Subcutaneous adipose tissue (tissue), 4 donors: ENCODE results near the gene GMFB. TPM values are rescaled to one million over a fixed set of nuclear protein-coding genes. Genes with fewer than 3 reads are reported as not detected.

Experiments used
- total RNA-seq, 4 donors: library from RNA; depleted of rRNA; stranded (reverse); fragments of >200 nt; gene quantifications; one replicate each; pipeline ENCODE4 v1.1.0, GENCODE V29; 2016
- TF ChIP-seq, protein P1 (sequence below): fragments of 450-650 bp; IDR thresholded peaks from one replicate; pipeline ENCODE4 v1.5.1; 2016; ENCODE audit warnings: low read depth, mild to moderate bottlenecking, control low read depth, antibody characterized with exemption, moderate library complexity

The GMFB gene
- total RNA-seq, 4 donors from 2014 or later: 35.8 to 100 (median 85.5) TPM

DNA sequence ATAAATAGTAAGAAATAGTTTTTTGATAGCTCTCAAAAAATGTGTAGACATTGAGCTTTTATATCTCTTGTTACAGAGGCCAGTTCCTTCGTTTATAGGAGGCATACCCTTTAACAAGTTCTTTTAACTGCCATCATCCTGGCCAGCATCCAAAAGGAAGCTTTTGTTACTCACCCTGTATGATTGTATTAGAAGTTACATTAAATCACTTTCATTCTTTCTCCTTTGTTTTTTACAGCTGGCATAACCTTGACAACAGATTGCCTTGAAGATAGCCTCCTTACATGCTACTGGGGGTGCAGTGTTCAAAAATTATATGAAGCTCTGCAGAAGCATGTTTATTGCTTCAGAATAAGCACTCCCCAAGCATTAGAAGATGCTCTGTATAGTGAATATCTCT is 41.0 kb upstream of the GMFB start:
- TF ChIP-seq, protein P1, sequence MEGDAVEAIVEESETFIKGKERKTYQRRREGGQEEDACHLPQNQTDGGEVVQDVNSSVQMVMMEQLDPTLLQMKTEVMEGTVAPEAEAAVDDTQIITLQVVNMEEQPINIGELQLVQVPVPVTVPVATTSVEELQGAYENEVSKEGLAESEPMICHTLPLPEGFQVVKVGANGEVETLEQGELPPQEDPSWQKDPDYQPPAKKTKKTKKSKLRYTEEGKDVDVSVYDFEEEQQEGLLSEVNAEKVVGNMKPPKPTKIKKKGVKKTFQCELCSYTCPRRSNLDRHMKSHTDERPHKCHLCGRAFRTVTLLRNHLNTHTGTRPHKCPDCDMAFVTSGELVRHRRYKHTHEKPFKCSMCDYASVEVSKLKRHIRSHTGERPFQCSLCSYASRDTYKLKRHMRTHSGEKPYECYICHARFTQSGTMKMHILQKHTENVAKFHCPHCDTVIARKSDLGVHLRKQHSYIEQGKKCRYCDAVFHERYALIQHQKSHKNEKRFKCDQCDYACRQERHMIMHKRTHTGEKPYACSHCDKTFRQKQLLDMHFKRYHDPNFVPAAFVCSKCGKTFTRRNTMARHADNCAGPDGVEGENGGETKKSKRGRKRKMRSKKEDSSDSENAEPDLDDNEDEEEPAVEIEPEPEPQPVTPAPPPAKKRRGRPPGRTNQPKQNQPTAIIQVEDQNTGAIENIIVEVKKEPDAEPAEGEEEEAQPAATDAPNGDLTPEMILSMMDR: no peak

DNA sequence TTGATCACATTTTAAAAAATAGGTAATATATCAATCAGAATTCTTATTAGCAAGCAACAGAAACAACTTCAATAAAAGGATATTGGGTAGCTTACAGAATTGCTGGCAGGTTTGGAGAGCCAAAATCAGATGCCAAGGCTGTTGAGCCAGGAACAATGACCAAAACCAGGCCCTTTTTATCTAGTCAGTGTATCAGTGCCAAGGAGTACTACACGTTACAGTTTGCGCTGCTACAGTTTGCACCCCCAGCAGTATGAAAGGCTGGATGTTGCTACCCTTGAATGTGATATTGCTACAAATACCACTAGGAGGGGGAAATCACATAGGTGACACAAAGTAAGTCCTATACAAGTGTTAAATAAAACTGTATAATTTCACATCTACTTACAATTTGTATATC is 40.2 kb upstream of the GMFB start:
- TF ChIP-seq, protein P1: no peak

DNA sequence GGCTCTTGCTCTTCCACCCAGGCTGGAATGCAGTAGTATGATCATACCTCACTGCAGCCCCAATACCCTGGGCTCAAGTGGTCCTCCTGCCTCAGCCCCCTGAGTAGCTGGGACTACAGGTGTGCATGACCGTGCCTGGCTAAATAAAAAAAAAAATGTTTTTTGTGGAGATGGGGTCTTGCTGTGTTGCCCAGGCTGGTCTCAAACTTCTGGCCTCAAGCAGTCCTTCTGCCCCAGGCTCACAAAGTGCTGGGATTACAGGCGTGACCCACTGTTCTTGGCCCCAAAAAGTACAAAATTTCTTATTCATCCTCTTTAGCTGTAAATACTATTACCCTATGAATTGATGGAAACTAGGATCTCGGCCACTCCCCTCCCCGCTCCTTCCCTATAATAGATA is 35.6 kb upstream of the GMFB start:
- TF ChIP-seq, protein P1: no peak

DNA sequence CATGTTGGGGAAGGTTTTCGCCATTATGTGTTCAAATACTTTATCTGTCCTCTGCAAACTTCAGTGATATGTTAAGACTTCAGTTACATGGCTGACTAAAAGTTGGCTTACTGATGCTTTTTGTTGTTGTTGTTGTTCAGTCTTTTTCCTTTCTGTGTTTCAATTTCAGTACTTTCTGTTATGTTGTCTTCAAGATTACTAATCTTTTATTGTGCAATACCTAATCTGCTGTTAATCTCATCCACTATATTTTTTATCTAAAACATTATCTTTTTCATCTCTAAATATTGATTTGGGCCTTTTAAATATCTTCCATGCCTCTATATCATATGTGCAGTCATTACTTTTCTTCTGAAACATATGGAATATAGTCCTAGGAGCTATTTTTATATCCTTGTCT is 27.9 kb upstream of the GMFB start:
- TF ChIP-seq, protein P1: no peak

DNA sequence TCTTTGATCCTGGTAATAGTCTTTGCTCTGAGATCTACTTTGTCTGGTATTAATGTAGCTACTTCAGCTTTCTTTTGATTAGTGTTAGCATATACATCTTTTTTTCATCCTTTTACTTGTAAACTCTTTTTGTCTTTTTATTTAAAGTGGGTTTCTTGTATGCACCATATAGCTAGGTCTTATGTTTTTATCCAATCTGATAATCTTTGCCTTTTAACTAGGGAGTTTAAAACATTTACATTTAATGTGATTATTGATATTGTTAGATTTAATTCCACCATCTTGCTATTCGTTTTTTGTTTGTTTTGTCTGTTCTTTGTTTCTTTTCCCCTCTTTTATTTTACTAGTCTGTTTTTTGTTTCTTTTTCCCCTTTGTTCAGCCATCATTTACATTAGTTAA is 26.9 kb upstream of the GMFB start:
- TF ChIP-seq, protein P1: no peak

DNA sequence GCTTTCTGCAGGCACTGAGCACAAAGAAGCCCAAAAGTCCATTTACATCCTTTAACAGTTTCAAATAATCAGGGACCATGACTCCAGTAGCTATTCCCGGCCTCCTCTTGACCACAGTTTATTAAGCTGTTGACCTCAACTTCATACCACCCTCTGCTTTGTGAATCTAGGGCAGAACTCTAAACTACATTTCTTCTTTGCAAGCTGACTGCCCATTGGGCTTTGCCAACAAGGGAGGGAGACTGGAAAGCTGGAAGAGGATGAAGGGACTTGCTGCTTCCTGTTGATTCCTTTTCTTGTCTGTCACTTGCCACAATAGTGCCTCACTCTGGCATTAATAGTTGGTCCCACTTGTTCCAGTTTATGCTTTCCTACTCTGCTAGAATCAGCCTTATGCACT is 23.6 kb upstream of the GMFB start:
- TF ChIP-seq, protein P1: no peak

DNA sequence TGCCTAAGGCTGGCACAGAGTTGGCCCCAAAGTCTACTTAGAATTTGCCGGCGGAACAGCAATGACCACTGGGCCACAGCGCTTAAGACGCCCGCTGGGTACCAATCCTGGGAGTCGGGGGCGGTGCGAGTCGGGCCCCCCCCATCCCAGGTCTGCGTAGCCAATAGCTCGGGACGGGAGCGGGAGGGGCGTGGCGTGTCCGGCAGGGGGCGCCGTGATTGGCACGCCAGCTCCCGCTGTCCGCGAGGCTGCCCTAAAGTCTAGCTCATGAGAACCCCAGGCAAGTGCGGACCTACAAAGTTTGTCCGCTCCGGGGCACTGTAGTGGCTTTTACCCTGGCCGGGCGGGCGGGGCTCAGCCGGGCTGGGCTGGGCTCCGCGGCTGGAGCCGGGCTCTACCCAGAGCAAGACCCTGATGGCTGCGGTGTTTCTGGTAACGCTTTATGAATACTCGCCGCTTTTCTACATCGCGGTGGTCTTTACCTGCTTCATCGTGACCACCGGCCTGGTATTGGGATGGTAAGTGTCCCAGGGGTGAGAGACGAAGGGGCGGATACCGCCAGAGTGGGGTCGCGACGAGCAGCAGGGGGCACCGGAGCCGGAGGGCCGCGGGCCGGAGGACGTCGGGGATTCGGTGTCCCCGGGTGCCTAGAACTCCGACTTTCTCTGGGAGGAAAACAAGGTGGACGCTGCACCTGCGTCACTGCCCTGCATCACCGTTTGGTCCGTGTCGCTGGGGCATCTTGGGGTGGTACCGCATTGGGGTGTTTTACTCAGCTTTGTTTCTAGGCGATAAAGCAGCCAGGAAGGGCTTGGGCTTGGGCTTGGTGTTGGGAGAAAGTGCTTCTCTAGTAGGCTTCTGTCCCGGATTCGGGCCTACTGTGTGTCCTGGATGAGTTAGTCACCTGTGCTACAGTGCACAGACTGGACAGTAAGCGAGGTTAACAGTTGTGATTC is 21.0 kb upstream of the GMFB start, which contains the start of gene CGRRF1:
CGRRF1 (plus strand) TSS at position 361 of the 956 bp plus-strand sequence; CDS start at position 415, 54 bp downstream.
- TF ChIP-seq, protein P1: no peak
